Esophagus squamous epithelium (tissue), 5 donors: Measurements from ENCODE around the gene LRRC52. TPM values are rescaled to one million over a fixed set of nuclear protein-coding genes. Genes with fewer than 3 reads are reported as not detected.
"Not testable (repeated sequence)": the region's sequence is repeated elsewhere in the genome, so short reads cannot be mapped to it uniquely, and the experiment has no call there.

Experiments
- DNase-seq: peaks from one replicate; lab custom pipeline; 2025; lab: John Stamatoyannopoulos, UW
- H3K27ac ChIP-seq, 4 donors: fragments of 200-600 bp; sonication (generic); one replicate each; pipeline ENCODE4 v1.5.1; 2016 to 2019; ENCODE audit warnings: mild to moderate bottlenecking in 1 of 4
- H3K27me3 ChIP-seq, 4 donors: fragments of 200-600 bp; sonication (generic); 1 replicate in 3 of 4; 2 replicates in 1 of 4; pipeline versions ENCODE4 v1.5.1 to v1.6.0; 2017 to 2021; ENCODE audit warnings: antibody characterized with exemption in 1 of 4
- H3K36me3 ChIP-seq, 3 donors: fragments of 200-600 bp; sonication (generic); one replicate each; pipeline ENCODE4 v1.5.1; 2016 to 2019
- H3K4me1 ChIP-seq, 3 donors: fragments of 200-600 bp; sonication (generic); one replicate each; pipeline ENCODE4 v1.5.1; 2017 to 2019
- H3K4me3 ChIP-seq, 4 donors: fragments of 200-600 bp; sonication (generic); 1 replicate in 3 of 4; 2 replicates in 1 of 4; pipeline ENCODE4 v1.5.1; 2016 to 2019; ENCODE audit warnings: mild to moderate bottlenecking in 2 of 4, moderate library complexity in 1 of 4
- H3K9me3 ChIP-seq, 3 donors: fragments of 200-600 bp; sonication (generic); one replicate each; pipeline ENCODE4 v1.5.1; 2016 to 2019
- POLR2A ChIP-seq, 4 donors: fragments of 450-650 bp; IDR thresholded peaks; one replicate each; pipeline ENCODE4 v1.6.1; 2017; ENCODE audit warnings: antibody characterized with exemption in 4 of 4, mild to moderate bottlenecking in 4 of 4, moderate library complexity in 3 of 4
- WGBS, 2 donors: methylation state at CpG; one replicate each; pipeline ENCODE4 v1.1.5; 2018; 5-methylcytosine and 5-hydroxymethylcytosine counted together
- intact Hi-C: fragments of 100-400 bp; cut with DNase I; formaldehyde crosslinking; loops from one replicate; pipeline ENCODE4 v1.15.0; 2022
- total RNA-seq, 4 donors: library from RNA; depleted of rRNA; stranded (reverse); fragments of >200 nt; gene quantifications; one replicate each; pipeline ENCODE4 v1.1.0, GENCODE V29; 2016
- TF ChIP-seq, protein P1 (sequence below), 6 experiments: fragments of 450-650 bp in 4 of 6; fragments of 200-600 bp in 2 of 6; sonication (generic) in 2 of 6; IDR thresholded peaks; one replicate each; pipeline ENCODE4 v1.5.1; 2016 to 2019; ENCODE audit warnings: antibody characterized with exemption in 6 of 6, mild to moderate bottlenecking in 4 of 6, moderate library complexity in 4 of 6
- donor health status: DM: yes; HTN: yes; CAD: no.

LRRC52 gene
- total RNA-seq, 4 donors from 2014 or later = not detected

DNA sequence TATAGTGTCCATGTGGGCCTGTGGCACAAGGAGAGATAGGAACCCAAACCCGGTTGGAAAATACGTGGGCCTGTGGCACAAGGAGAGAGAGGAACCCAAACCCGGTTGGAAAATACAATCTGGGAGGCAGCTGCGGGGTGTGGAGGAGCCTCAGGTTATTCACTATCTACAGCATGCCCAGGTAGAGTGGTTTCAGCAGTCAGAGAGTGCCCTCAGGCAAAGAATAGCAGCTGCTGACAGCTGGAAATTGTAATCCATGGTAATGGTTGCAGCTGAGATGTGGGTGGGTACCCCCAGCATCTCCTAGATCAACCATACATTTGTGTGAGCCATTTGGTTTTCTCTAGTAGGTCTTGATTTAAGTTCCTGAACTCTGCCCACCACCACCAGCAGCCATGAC lies 61.4 kb downstream of the LRRC52 start:
- Histone ChIP-seq H3K27ac (no peak overlapping the region), H3K27me3 (peaks cover 0 to 8% (median 0%) of the 10 kb centered on the region in 4 donors), H3K36me3 (no peaks in the 10 kb centered on the region), H3K4me1 (peaks cover 0 to 6% (median 3%) of the 10 kb centered on the region in 3 donors), H3K4me3 (no peak overlapping the region), H3K9me3 (no peaks in the 10 kb centered on the region)
- no peak for DNase-seq
- TF ChIP-seq, protein P1, sequence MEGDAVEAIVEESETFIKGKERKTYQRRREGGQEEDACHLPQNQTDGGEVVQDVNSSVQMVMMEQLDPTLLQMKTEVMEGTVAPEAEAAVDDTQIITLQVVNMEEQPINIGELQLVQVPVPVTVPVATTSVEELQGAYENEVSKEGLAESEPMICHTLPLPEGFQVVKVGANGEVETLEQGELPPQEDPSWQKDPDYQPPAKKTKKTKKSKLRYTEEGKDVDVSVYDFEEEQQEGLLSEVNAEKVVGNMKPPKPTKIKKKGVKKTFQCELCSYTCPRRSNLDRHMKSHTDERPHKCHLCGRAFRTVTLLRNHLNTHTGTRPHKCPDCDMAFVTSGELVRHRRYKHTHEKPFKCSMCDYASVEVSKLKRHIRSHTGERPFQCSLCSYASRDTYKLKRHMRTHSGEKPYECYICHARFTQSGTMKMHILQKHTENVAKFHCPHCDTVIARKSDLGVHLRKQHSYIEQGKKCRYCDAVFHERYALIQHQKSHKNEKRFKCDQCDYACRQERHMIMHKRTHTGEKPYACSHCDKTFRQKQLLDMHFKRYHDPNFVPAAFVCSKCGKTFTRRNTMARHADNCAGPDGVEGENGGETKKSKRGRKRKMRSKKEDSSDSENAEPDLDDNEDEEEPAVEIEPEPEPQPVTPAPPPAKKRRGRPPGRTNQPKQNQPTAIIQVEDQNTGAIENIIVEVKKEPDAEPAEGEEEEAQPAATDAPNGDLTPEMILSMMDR (IDR thresholded peaks at IDR 0.05) = no peak
- TF ChIP-seq POLR2A (IDR thresholded peaks at IDR 0.05) = no peak
- 86 to 90% methylated on average over 4 of the region's 4 CpGs for WGBS, 2 donors
- intact Hi-C loops = loop anchor here (10.0 kb wide), 1 partner anchor 110 kb away; no protein-coding TSS in a partner anchor

DNA sequence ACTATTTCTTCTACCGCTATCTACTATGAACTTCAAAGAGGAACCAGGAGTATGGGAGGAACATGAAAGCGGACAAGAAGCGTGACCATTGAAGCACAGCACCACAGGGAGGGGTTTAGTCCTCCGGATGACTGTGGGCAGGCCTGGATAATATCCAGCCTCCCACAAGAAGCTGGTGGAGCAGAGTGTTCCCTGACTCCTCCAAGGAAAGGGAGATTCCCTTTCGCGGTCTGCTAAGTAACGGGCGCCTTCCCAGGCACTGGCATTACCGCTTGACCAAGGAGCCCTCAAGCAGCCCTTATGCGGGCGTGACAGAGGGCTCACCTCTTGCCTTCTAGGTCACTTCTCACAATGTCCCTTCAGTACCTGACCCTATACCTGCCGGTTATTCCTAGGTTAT lies 62.9 kb downstream of the LRRC52 start:
- not testable (repeated sequence) for H3K4me3 ChIP-seq, H3K9me3 ChIP-seq, H3K36me3 ChIP-seq, H3K27ac ChIP-seq, H3K27me3 ChIP-seq, DNase-seq
- WGBS, 2 donors = 84 to 87% methylated on average over 11 to 12 of the region's 12 CpGs
- peaks cover 0 to 12% (median 3%) of the 10 kb centered on the region in 3 donors for H3K4me1 ChIP-seq
- intact Hi-C loops = loop anchor here (10.0 kb wide), 1 partner anchor 108 kb away; no protein-coding TSS in a partner anchor

DNA sequence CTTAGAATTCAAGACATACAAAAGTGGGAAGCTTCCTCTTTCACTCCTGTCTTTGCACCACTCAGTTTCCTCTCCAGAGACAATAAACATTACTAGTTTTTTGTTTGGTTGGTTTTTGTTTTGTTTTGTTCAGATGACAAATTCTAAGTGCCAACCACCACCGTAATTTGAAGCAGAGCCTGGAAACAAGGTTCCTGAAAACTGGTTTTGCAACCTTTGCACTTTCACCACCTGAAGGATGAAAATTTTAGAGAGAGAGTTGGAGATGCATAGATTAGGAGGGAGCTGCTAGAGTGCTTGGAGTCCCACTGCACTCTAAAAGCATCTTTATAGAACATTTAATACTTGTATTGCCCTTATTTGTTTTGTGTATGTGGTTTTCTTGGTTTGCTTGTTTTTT lies 67.1 kb downstream of the LRRC52 start:
- intact Hi-C loops = no loop called here
- no peak for DNase-seq
- H3K4me3 ChIP-seq = no peak overlapping the region
- TF ChIP-seq POLR2A (IDR thresholded peaks at IDR 0.05) = no peak
- TF ChIP-seq, protein P1 (IDR thresholded peaks at IDR 0.05) = no peak
- H3K9me3 ChIP-seq = no peaks in the 10 kb centered on the region
- peaks cover 0 to 14% (median 0%) of the 10 kb centered on the region in 4 donors for H3K27me3 ChIP-seq
- peaks cover 0 to 10% (median 0%) of the 10 kb centered on the region in 3 donors for H3K4me1 ChIP-seq
- 16 to 46% methylated on average over 1 of the region's 1 CpG for WGBS, 2 donors
- H3K27ac ChIP-seq = no peak overlapping the region
- no peaks in the 10 kb centered on the region for H3K36me3 ChIP-seq

DNA sequence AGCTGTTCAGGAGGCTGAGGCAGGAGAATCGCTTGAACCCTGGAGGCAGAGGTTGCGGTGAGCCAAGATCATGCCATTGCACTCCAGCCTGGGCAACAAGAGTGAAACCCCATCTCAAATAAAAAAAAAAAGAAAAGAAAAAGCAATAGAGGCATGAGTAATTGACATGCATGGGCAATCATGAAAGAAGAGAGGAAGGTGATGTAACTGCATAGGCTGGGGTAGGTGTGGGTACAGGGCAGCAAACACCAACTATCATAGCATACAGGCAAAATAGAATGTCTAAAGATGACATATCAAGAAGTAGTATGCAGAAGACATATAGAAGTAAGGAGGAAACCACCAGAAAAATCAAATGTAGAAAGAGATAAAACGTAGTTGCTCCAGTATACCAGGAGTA lies 68.3 kb downstream of the LRRC52 start:
- peaks cover 0 to 14% (median 0%) of the 10 kb centered on the region in 4 donors for H3K27me3 ChIP-seq
- no peaks in the 10 kb centered on the region for H3K36me3 ChIP-seq
- H3K9me3 ChIP-seq = no peaks in the 10 kb centered on the region
- no peak for TF ChIP-seq POLR2A (IDR thresholded peaks at IDR 0.05)
- TF ChIP-seq, protein P1 (IDR thresholded peaks at IDR 0.05) = no peak
- peaks cover 0 to 10% (median 0%) of the 10 kb centered on the region in 3 donors for H3K4me1 ChIP-seq
- DNase-seq = no peak
- WGBS, 2 donors = 46 to 76% methylated on average over 2 to 3 of the region's 3 CpGs
- H3K4me3 ChIP-seq = no peak overlapping the region
- H3K27ac ChIP-seq = no peak overlapping the region
- intact Hi-C loops = no loop called here

Other genes with a start within 250 kb of the LRRC52 start
- gene LMX1A, start 187.3 kb upstream of the LRRC52 start, total RNA-seq = under 1 TPM in 3 of 4 donors, not detected in 1; 0.18 to 0.67 (median 0.38) TPM
- gene RXRG, start 98.9 kb upstream of the LRRC52 start, total RNA-seq = under 1 TPM in 2 of 4 donors, not detected in 2; 0.15 to 0.38 TPM
- gene MGST3, start 87.2 kb downstream of the LRRC52 start, total RNA-seq = 100 to 1,000 TPM in 1 of 4 donors, 10 to 100 TPM in 3; 64.7 to 103 (median 82.9) TPM
- 100 to 1,000 TPM; 120 to 198 (median 158) TPM for gene ALDH9A1, start 154.6 kb downstream of the LRRC52 start, total RNA-seq
- 10 to 100 TPM; 41.4 to 79.1 (median 50.9) TPM for gene TMCO1, start 224.9 kb downstream of the LRRC52 start, total RNA-seq